Measurements from ENCODE around the gene TRA2A.
"Not testable (repeated sequence)": the region's sequence is repeated elsewhere in the genome, so short reads cannot be mapped to it uniquely, and the experiment has no call there.

The TRA2A gene

DNA sequence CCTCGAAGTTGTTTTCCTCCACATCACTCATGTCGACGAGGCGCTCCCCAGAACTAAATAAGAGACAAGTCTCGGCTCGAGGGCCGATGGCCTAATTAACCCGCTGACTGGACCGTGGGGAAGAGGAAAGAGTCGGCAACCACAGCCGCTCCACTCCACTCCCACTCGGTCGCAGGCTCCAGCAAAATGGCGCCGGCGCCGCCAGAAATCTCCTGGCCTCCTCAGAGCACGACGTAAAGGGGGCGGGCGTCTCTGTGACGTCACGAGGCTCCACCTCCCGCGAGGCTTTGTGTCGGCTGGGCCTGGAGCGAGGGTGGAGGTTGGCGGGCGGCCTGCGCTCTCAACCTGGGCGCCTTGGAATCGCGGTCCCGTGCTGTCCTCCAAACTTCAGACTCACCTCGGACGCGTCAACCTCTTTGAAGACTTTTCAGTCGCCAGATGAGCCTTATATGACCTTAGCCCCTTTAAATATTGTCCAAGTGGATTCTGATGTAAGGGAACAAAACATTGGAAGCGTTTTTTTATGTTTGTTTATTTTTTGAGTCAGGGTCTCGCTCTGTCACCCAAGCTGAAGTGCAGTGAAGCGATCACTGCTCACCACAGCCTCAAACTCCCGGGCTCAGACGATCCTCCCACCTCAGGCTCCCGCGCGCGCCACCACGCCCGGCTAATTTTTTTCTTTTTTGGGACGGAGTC, at the start of gene TRA2A:
Gene TRA2A, minus strand, starts transcription at position 188 of the 696 bp plus-strand sequence. Its CDS starts 157 bp downstream, at position 31.
- peak; percentile 99 for DNase-seq (ENCODE audit: low spot score)

DNA sequence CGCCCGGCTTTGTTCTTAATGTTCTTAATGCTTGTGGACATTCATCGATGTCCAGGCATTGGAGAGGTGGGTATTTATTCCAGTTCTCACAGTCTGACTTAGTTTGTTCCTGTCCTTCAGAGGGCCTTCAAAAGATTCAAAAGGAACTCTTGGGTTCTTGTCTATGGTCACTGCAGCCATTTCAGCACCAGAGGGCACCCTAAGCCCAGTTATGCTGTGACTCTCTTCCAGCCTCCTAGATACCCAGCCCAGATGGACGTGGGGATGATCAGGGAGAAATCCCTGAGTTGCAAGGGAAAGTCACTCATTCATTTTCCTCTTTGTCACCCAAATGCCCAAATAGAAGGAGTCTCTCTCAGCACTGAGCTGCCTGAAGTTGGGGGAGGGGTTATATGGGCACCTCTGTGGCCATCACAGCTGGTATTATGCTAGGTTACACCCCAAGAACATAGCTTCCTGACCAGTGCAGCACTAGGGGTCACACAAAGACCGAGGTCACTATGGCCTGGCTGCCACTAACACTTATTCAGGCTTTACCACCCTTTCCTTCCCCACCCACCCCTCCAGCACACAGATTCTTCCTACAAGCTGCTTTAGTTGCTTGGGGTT, 38.9 kb upstream of the TRA2A start:
- DNase-seq (ENCODE audit: low spot score), result peak; percentile 83

DNA sequence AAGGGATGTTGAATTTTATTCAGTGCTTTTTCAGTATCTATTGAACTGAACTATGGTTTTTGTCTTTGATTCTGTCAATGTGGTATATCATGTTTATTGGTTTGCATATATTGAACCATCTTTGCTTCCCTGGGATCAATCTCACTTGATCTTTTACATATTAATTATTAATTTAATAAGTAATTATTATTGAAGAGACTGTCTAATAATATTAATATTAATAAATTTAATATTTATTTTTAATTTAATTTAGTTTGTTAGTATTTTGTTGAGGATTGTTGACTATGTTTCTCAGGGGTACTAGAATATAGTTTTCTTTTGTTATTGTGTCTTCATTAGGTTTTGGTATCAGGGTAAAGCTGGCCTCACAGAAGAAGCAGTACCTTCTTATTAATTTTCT, 26.5 kb upstream of the TRA2A start:
- no peak for DNase-seq (ENCODE audit: low spot score)

DNA sequence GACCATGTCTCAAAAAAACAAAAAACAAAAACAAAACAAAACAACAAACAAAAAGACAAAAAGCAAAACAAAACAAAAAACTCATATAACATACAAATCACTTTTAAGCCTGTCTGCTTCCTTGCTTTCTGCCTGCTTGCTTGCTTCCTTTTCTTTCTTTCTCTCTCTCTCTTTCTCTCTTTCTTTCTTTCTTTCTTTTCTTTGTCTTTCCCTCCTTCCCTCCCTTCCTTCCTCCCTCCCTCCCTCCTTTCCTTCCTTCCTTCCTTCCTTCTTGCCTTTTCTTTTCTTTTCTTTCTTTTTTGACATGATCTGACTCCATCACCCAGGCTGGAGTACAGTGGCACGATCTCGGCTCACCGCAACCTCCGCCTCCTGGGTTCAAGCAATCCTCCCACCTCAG, 15.9 kb upstream of the TRA2A start:
- DNase-seq (ENCODE audit: low spot score), result no peak

DNA sequence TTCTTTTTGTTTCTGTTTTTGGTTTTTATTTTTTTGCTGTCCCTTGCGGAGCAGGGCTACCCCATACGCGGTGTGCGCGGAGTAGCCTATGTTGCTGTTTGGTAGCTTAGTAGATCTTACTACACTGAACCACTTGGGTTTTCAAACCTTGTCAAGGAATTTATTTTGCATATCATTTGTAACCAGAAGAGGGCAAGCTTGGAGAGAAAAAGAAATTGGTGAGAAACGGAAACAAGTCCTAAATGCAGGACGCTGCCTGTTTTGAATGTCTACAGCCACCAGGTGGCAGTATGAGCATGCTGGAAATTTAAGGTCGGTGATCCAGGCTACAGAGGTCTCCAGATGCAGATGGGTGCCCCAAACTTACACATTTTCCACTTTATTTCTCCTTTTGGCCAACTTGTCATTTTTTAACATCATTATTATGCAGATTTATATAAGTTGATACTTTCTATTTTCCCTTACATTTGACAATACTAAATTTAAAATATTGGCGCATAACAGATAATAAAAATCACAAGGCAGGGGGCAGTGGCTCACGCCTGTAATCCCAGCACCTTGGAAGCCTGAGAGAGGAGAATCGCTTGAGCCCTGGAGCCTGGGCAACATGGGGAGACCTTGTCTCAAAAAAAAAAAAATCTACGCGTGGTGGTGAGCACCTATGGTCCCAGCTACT, 15.3 kb upstream of the TRA2A start:
- peak; percentile 90 for DNase-seq (ENCODE audit: low spot score)

DNA sequence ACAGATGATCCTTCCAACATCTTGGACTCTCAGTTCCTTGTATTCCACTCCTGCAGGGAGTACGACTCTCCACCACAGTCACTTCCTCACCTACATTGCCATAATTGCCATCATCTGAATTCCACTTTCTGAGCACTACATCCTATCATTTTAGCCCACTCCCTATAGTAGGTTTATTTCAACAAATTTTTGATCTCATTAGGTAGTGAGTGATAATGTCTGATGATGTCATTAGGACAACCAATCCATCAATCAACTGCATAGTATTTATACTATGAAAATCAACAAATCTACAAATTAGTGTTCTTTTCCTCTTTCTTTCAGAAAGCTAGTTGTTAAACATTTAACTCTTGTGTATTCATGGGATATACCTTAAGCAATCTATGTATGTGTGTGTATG, 13.7 kb upstream of the TRA2A start:
- no peak for DNase-seq (ENCODE audit: low spot score)

DNA sequence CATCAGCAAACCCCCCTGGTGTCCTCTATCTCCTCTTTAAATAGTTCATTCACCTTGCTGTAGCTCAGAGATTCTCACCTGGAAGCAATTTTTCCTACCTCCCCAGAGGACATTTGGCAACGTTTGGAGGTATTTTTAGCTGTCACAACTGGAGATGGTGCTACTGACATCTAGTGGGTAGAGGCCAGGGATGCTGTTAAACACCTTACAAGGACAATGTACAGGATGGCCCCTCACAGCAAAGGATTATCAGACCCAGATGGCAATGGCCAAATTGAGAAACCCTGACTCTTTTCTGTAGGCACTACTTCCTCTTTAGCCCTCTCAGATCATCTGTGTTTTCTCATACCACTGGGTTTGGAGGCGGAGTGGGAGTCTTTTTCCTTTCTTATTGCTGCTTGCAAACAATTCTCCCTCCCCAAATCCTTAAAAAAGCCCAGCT, 13.2 kb upstream of the TRA2A start:
- peak; percentile 55 for DNase-seq (ENCODE audit: low spot score)

DNA sequence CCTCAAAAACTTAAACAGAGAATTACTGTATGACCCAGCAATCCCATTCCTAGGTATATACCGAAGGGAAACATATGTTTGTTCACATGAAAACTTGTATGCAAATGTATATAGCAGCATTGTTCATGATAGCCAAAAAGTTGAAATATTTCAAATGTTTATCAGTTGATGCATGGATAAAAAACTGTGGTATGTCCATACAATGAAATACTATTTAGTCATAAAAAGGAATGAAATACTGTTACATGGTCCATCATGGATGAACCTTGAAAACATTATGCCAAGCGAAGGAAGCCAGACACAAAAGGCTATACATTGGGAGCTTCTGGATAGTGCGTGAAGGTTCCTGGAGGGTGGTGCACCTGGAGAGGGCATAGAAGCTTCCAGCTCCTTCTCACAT, 11.0 kb upstream of the TRA2A start:
- no peak for DNase-seq (ENCODE audit: low spot score)

DNA sequence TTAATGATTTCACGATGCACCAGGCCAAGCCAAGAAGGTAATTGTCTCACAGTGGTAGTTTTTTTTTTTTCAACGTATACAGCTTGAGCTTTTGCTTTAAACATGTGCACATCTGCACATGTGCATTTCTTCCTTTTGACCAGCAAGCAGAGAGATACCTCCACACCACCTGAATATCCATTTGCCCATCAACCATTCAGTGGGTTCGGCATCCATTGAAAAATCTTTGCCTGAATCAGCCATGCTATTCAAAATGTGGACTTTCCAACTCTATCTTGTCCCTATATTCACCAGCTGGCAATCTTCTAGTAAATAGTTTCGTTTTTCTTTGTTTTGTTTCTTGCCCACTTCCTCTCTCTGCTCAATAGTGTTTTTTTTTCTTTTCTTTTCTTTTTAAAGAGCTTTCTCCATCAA, 7.7 kb upstream of the TRA2A start:
- DNase-seq (ENCODE audit: low spot score), result no peak

DNA sequence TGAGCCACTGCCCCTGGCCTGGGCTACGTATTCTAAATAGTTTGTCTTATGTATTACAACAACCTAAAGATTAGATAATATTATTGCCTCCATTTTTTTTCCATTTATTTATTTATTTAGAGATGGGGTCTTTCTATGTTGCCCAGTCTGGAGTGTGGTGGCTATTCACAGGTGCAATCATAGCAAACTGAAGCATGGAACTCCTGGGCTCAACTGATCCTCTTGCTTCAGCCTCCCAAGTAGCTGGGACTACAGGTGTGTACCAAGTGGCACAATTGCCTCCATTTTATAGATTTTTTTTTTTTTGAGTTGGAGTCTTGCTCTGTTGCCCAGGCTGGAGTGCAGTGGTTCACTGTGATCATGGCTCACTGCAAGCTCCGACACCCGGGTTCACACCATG, 6.5 kb upstream of the TRA2A start:
- DNase-seq (ENCODE audit: low spot score), result no peak

DNA sequence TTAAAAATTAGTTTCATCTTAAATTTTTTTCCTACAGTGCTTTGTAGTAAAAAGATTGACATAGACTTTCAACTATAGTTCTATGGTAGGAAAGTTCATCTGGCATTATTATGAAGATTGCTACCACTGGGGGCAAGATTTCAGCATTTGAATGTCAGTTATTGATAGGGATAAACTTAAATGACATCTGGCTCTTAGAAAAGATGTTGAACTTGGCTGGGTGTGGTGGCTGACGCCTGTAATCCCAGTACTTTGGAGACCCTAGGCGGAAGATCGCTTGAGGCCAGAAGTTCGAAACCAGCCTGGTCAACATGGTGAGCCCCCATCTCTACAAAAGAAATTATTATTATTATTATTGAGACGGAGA, 1.4 kb upstream of the TRA2A start:
- no peak for DNase-seq (ENCODE audit: low spot score)

DNA sequence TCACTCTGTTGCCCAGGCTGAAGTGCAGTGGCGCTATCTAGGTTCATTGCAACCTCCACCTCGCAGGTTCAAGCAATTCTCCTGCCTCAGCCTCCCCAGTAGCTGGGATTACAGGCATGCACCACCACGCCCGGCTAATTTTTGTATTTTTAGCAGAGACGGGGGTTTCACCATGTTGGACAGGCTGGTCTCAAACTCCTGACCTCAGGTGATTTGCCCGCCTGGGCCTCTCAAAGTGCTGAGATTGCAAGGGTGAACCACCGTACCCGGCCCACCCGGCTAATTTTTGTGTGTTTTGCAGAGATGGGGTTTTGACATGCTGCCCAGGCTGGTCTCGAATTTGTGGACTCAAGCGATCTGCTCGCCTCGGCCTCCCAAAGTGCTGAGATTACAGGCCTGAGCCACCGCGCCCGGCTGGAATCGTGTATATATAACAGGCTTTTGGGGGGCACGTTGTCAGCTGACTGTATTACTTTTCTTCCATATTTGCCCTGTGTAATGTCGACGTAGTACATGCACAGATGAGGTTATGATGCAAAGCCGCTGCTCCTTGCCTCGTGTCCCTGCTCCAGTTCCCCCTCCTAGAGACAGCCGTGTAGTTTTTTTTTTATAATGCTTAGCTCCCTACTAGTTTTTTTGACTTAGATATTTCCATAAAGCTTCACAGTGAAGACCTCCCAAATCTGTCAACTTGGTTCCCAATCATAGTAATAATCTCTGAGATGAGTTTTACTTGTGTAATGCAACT, 883 bp upstream of the TRA2A start:
- DNase-seq (ENCODE audit: low spot score), result no peak

DNA sequence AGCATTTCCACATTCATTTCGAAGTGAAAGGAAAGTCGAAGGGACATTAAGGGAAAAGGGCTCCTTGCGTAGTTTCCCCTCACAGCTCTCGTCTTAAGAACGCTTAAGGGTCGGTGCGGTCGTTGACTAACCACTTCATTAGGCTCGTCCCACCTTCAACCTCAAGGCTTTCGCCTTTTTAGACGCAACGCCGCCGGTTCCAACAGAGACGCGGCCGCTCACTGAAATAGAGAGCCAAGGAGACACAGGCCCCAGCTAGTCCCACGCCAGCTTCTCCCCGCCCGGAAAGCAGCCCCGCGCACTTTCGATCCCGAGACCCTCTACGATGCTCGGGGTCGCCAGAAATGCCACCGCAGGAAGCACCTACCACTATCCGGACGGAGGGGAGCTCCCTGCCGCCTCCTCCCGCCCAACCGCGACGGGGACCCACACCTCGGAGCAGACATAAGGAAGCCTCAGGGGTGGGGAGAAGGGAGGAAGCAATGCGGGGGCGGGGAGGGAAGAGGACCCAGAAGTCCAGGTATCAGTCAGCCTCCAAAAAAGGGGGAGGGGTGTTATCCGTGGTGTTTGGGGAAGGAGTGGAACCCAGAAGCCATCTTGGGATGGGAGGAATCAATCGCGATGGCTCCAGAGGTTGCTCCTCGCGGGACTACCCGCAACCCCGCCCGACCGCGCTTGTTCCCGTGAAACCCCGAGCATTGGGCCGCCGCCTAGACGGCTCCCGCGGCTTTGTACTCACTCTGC, 559 bp downstream of the TRA2A start:
- peak; percentile 58 for DNase-seq (ENCODE audit: low spot score)

DNA sequence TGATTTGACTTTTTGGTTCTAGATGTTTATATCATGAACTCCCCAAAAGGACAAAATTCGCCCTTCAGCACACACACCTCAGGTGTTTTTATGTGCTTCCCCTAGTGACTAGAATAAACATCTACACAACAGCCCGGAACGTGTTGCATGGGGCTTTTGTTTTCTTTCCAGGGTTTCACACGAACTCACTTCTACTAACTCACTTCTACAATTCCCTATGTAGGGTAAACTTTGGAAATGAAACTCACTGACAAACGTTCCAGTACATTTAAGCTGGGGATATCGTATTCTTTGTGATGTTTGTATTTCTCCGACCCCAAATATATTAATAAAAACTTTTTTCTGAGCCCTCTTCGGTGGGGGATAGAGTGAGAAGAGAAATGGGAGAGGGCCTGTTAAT, 1.4 kb downstream of the TRA2A start:
- DNase-seq (ENCODE audit: low spot score), result peak; percentile 45

DNA sequence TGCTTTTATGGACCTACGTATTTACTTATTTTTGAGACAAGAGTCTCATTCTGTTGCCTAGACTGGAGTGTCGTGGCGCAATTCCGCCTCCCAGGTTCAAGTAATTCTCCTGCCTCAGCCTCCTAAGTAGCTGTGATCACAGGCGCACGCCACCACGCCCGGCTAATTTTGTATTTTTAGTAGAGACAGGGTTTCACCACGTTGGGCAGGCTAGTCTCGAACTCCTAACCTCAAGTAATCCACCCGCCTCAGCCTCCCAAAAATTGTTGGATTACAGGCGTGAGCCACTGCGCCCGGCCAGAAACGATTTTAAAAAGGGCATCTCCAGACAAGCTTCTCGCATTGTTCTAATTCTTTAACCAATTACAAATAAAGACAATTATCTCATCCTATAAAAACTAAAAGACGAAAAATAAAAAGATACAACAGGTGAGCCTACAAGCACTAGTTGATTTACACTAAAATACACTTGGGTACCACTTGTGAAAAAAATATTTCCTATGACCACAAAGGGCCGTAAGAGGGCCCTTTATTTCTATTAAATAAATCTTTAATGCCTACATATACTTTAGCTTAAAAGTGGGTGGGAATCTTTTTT, 2.4 kb downstream of the TRA2A start:
- DNase-seq (ENCODE audit: low spot score), result no peak

DNA sequence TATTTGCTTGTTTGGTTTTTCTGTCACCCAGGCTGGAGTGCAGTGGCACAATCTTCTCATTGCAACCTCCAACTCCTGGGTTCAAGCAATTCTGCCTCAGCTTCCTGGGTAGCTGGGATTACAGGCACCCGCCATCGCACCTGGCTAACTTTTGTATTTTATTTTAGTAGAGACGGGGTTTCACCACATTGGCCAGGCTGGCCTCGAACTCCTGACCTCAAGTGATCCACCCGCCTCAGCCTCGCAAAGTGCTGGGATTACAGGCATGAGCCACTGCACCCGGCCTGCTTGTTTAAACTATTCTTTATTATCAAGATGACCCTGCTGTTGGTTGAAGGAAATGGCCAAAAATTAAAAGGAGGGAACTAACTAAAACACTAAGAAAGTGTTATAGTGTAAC, 6.2 kb downstream of the TRA2A start:
- not testable (repeated sequence) for DNase-seq (ENCODE audit: low spot score)

DNA sequence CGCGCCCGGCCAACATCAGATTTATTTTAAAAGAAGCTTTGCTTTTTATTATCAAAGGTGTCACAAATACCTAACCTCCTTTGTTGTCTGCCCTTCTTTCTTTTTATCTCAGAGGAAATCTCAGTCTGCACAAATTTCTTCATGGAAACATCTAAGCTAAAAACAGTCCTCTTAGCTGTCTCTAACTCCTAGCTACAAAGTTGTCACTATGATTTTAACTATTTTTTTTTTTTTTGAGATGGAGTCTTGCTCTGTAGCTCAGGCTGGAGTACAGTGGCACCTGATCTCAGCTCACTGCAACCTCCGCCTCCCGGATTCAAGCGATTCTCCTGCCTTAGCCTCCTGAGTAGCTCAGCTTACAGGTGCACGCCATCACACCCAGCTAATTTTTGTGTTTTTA, 7.3 kb downstream of the TRA2A start:
- no peak for DNase-seq (ENCODE audit: low spot score)

DNA sequence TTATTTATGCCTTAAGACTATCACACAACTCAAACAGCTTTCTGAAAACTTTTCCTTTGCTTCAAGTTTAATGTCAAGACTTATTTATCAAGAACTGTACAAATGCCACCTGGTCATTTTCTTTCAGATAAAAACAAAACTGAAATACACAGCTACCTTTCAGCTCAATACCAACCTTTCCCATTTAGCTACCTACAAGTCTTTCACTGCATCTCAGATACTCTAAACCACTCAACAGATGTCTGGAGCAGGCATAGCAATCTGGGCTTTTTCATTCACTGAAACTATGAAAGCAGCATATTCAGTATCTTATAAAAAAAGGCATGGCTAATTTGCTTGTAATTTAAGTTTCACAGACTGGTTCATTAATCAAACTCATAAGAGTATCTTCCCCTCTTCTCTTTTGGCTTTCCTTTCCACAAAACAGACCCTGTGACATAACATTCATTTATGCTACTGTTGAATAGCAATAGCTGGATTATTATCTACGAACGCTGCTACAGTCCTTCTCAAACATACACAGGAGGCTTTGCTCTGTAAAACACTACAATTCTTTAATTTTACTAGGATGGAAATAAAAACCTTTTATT, 8.2 kb downstream of the TRA2A start:
- DNase-seq (ENCODE audit: low spot score), result no peak

DNA sequence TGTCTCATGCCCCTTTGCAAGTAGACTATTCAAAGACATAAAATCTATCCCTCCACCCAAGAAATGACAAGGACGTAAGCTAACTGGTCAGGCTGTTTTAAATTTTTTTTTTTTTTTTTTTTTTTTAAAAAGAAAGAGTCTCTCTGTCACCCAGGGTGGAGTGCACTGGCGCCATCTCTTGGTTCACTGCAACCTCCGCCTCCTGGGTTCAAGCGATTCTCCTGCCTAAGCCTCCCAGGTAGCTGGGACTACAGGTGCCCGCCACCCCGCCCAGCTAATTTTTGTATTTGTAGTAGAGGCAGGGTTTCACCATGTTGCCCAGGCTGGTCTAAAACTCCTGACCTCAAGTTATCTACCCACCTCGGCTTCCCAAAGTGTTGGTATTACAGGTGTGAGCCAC, 11.2 kb downstream of the TRA2A start:
- DNase-seq (ENCODE audit: low spot score), result no peak

DNA sequence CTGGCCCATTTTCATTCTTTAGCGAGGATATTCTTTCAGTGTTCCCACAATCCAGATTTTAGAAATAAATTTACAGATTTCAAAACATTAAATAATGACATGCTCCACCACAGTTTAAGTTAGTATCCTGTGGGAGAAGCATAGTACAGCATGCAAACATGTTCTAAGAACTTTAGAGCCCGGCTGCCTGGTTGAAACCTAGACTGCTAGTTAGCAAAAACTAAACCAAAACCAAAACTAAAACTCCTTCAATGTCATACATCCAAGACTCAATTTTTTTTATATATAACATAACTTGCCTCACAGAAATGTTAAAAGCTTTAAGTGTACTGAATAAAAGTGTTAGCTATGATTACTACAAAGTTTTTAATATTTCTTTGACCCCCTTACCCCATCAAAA, 17.0 kb downstream of the TRA2A start:
- DNase-seq (ENCODE audit: low spot score), result no peak

DNA sequence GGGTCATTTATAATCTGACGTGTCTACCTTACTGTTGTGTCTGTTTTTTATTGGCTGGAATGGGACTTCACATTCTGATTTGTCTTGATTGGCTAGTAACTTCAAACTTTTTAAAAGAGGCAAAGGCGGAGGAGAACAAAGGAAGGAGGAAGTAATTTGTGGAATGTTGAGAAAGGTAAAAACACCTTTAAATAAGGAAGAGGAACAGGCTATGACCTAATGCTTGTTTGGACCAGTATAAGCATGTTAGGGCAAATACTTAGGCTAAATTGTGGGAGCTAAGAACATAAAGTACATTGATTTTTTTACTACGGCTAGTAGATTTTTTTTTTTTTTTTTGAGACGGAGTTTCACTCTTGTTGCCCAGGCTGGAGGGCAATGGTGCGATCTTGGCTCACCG, 18.0 kb downstream of the TRA2A start:
- not testable (repeated sequence) for DNase-seq (ENCODE audit: low spot score)

Measured in LoVo (cell line).